OCI-LY3 (cell line): ENCODE measurements around the gene RAF1.

Experiments used
- EZH2phosphoT487 ChIP-seq: fragments of 200-600 bp; shearing (Covaris generic); IDR thresholded peaks from 2 replicates; pipeline ENCODE4 v1.6.1; 2018; ENCODE audit warnings: antibody characterized with exemption, mixed run types, low read depth
- TF ChIP-seq, protein P1 (sequence below): fragments of 200-600, 300-600 bp; sonication (generic); IDR thresholded peaks from 2 replicates; pipeline ENCODE4 v1.5.1; 2014; ENCODE audit warnings: antibody characterized with exemption, low read length, low read depth

DNA sequence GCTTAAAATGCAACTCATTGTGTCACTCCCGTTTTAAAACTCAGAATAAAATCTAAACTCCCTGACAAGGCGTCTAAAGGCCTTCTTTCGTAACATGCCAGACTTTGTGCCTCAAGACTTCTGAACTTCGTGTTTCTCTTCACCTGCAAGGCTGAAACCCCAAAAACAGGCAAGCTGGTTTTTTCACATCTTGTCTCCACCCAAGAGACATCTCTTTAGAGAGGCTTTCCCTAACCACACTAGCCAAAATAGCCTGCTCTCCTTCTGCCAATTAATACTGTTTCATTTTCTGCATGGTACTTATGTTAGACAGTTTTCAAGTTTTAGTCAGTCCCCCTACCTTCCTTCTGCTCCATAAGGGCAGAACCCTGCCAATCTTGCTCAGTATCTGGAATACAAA, 41.6 kb downstream of the RAF1 start:
- TF ChIP-seq, protein P1, sequence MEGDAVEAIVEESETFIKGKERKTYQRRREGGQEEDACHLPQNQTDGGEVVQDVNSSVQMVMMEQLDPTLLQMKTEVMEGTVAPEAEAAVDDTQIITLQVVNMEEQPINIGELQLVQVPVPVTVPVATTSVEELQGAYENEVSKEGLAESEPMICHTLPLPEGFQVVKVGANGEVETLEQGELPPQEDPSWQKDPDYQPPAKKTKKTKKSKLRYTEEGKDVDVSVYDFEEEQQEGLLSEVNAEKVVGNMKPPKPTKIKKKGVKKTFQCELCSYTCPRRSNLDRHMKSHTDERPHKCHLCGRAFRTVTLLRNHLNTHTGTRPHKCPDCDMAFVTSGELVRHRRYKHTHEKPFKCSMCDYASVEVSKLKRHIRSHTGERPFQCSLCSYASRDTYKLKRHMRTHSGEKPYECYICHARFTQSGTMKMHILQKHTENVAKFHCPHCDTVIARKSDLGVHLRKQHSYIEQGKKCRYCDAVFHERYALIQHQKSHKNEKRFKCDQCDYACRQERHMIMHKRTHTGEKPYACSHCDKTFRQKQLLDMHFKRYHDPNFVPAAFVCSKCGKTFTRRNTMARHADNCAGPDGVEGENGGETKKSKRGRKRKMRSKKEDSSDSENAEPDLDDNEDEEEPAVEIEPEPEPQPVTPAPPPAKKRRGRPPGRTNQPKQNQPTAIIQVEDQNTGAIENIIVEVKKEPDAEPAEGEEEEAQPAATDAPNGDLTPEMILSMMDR, result no peak
- TF ChIP-seq EZH2phosphoT487, result no peak
